ENCODE results near the gene GRHL1. TPM values are rescaled to one million over a fixed set of nuclear protein-coding genes. Genes with fewer than 3 reads are reported as not detected.
A peak's percentile ranks its signal among the peaks of the same experiment; 100 is the strongest.

GRHL1 gene
- polyA plus RNA-seq, 1 of the 3 experiments (the other 2 are of a cell fraction) = 1.0 TPM

DNA sequence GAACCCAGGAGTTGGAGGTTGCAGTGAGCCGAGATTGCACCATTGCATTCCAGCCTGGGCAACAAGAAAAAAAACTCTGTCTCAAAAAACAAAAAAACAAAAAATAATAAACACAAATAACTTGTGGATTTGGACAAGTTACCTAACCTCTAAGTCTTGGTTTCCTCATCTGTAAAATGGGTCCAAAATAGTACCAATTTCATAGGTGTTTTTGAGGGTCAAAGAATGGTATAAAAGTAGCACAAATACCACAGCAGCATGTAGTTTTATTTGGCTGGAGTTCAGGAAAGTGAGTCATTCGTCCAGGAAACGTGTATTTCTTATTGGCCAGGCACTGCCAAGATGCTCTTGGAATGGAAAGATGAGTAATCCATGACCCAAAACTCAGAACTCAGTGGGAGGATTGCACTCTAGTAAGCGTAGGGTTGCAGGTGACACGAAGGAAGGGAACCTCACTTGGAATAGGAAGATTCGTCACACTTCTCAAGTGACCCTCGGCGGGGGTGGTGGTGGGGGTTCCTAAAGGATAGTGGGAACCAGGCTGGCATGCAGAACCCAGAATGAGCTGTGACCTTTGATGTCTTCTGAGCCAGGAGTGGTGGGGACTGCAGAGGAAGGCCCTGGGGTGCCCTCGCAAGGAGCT lies 24.4 kb downstream of the GRHL1 start (continued):
- TF ChIP-seq ZBTB33 (IDR thresholded peaks at IDR 0.05; ENCODE audit: borderline replicate concordance, low read depth) (peak; percentile 54; the same call in 1 of the 2 replicates), TEAD4 (IDR thresholded peaks at IDR 0.05; ENCODE audit: borderline replicate concordance, insufficient read depth) (peak; percentile 70; the same call in 1 of the 2 replicates), RFX5 (IDR thresholded peaks at IDR 0.05; ENCODE audit: low read length) (no peak), TAF1 (IDR thresholded peaks at IDR 0.05; ENCODE audit: borderline replicate concordance, low read depth, low read length) (no peak), GABPA (IDR thresholded peaks at IDR 0.05; ENCODE audit: low read depth) (no peak), RXRA (IDR thresholded peaks at IDR 0.05; ENCODE audit: borderline replicate concordance, low read depth) (peak; percentile 87; the same call in 1 of the 2 replicates), TCF12 (IDR thresholded peaks at IDR 0.05) (peak; percentile 95), RCOR1 (IDR thresholded peaks at IDR 0.05; ENCODE audit: low read length) (no peak)
- TF ChIP-seq, protein P1, sequence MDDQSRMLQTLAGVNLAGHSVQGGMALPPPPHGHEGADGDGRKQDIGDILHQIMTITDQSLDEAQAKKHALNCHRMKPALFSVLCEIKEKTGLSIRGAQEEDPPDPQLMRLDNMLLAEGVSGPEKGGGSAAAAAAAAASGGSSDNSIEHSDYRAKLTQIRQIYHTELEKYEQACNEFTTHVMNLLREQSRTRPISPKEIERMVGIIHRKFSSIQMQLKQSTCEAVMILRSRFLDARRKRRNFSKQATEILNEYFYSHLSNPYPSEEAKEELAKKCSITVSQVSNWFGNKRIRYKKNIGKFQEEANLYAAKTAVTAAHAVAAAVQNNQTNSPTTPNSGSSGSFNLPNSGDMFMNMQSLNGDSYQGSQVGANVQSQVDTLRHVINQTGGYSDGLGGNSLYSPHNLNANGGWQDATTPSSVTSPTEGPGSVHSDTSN (IDR thresholded peaks at IDR 0.05) = peak; percentile 84

GRCh38 chr2:9979977-9980376 lies 28.5 kb downstream of the GRHL1 start:
- Histone ChIP-seq H3K4me2 (0 out of 2 replicates have a peak overlapping the region, but pooled peaks have one; percentile 9), H4K20me1 (ENCODE audit: insufficient read depth) (no peaks in the 10 kb centered on the region), H3K9me2 (no peaks in the 10 kb centered on the region), H2AFZ (ENCODE audit: low read depth) (no peak overlapping the region), H3F3A (replicated peaks; ENCODE audit: insufficient read depth) (peaks cover 31% of the 10 kb centered on the region), H3K9ac (no peak overlapping the region), H3K4me3 (ENCODE audit: low read depth in 2 of 2, low read length in 1 of 2) (no peak overlapping the region), H3K36me3 (replicated peaks in 1 of 2; ENCODE audit: control insufficient read depth in 1 of 2, insufficient read depth in 2 of 2, low read length in 1 of 2) (peaks cover 0 to under 1% of the 10 kb centered on the region in 2 experiments), H3K4me1 (ENCODE audit: control insufficient read depth in 1 of 2, insufficient read depth in 2 of 2, low read depth in 1 of 2, low read length in 1 of 2) (peaks cover 14 to 35% of the 10 kb centered on the region in 2 experiments), H3K9me3 (no peaks in the 10 kb centered on the region), H3K27ac (ENCODE audit: low read depth in 2 of 2, low read length in 1 of 2) (peak overlapping the region; percentile 43 to 74; a peak in 3 of 4 replicates), H3K27me3 (ENCODE audit: insufficient read depth) (no peaks in the 10 kb centered on the region), H3K79me2 (ENCODE audit: insufficient read depth) (no peaks in the 10 kb centered on the region)
- DNase-seq = no peak
- POLR2A ChIA-PET = no interaction called here
- TF ChIP-seq EP300 (IDR thresholded peaks at IDR 0.05; ENCODE audit: borderline replicate concordance in 1 of 2, low read depth in 1 of 2, low read length in 1 of 2) = no peak
- TF ChIP-seq JUND (IDR thresholded peaks at IDR 0.05) = no peak
- no peak for TF ChIP-seq NRF1 (IDR thresholded peaks at IDR 0.05; ENCODE audit: low read depth, low read length)
- no peak for TF ChIP-seq GATA2 (CRISPR knock-in tag; IDR thresholded peaks at IDR 0.05)
- no peak for TF ChIP-seq RXRA (IDR thresholded peaks at IDR 0.05; ENCODE audit: borderline replicate concordance, low read depth)
- no peak for TF ChIP-seq RAD21 (IDR thresholded peaks at IDR 0.05; ENCODE audit: low read length)
- TF ChIP-seq RCOR1 (IDR thresholded peaks at IDR 0.05; ENCODE audit: low read length) = no peak
- no peak for TF ChIP-seq FOXM1 (IDR thresholded peaks at IDR 0.05; ENCODE audit: low read depth)
- TF ChIP-seq TCF12 (IDR thresholded peaks at IDR 0.05) = no peak
- TF ChIP-seq YY1 (IDR thresholded peaks at IDR 0.05; ENCODE audit: low read depth) = no peak
- no peak for TF ChIP-seq SIN3A (IDR thresholded peaks at IDR 0.05; ENCODE audit: borderline replicate concordance, low read depth, low read length)
- TF ChIP-seq FOXJ3 (CRISPR knock-in tag; IDR thresholded peaks at IDR 0.05) = no peak
- no peak for TF ChIP-seq TAF1 (IDR thresholded peaks at IDR 0.05; ENCODE audit: borderline replicate concordance, low read depth, low read length)
- TF ChIP-seq, protein P1 (IDR thresholded peaks at IDR 0.05) = no peak
- no peak for TF ChIP-seq CHD2 (IDR thresholded peaks at IDR 0.05; ENCODE audit: low read length, partially characterized antibody)
- 88% methylated on average over 6 of the region's 6 CpGs for WGBS (ENCODE audit: low lambda C conversion rate)
- CTCF ChIA-PET = interaction anchor here (0.8 to 1.2 kb wide), 2 partner anchors 11 to 69 kb away, joined by 3 to 5 read pairs; no protein-coding TSS in a partner anchor

All from SK-N-SH (cell line).